ENCODE measurements around the gene RGS3. TPM values are rescaled to one million over a fixed set of nuclear protein-coding genes. Genes with fewer than 3 reads are reported as not detected.

The RGS3 gene
- total RNA-seq, 1 experiment from 2014 or later = 71.1 TPM

DNA sequence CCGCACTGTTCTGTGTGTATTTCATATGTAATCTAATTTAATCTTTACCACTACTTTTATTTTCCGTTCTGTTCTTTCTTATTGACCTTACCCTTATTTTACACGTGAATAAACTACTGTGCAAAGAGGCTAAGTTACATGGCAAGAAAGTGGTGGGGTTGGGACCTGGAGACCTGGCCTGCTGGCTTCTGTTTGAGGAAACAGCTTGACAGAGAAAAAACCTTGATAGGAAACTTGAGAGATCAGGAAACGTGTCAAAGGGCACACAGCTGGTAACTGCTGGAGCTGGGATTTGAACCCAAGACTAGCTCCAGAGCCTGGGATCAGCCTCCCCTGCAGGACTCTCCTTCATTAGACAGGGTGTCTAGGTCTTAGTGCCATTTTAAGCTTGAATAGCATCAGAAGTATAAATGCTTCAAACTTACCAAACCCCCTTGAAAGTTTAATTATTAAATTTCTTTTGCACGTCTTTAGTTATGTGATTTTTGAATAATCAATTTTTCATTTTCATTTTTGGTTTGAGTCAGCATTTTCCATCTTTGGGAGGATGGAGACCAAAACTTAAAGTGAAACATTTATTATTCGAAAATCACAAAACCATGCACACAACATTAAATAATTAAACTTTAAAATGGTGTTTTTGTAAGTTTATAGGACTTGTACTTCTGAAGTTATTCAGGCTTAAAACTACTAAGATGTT is 129.5 kb downstream of the RGS3 start:
- no peaks in the 10 kb centered on the region for H3K4me1 ChIP-seq
- Mint-ChIP-seq H3K9me3 (ENCODE audit: unreplicated experiment) (no peaks in the 10 kb centered on the region), H3K36me3 (ENCODE audit: insufficient read depth, unreplicated experiment) (peaks cover 27% of the 10 kb centered on the region), H3K4me3 (ENCODE audit: unreplicated experiment) (no peak overlapping the region), H3K27ac (ENCODE audit: unreplicated experiment) (no peak overlapping the region), H3K27me3 (ENCODE audit: insufficient read depth, unreplicated experiment) (no peaks in the 10 kb centered on the region), H3K4me1 (ENCODE audit: low read depth, unreplicated experiment) (no peaks in the 10 kb centered on the region)
- intact Hi-C loops (cut with micrococcal nuclease; ENCODE audit: unreplicated experiment) = loop anchor here (5.0 kb wide), 1 partner anchor 126 kb away; no protein-coding TSS in a partner anchor
- ChIA-PET CTCF (interaction anchor here (9.2 kb wide), 1 partner anchor 63 kb away, joined by 191 read pairs; no protein-coding TSS in a partner anchor), POLR2A (interaction anchor here (0.7 kb wide), 1 partner anchor 30 kb away, joined by 3 read pairs; no protein-coding TSS in a partner anchor)
- no TSS peak for BruUV-seq (replicated peaks)
- TF ChIP-seq, protein P1, sequence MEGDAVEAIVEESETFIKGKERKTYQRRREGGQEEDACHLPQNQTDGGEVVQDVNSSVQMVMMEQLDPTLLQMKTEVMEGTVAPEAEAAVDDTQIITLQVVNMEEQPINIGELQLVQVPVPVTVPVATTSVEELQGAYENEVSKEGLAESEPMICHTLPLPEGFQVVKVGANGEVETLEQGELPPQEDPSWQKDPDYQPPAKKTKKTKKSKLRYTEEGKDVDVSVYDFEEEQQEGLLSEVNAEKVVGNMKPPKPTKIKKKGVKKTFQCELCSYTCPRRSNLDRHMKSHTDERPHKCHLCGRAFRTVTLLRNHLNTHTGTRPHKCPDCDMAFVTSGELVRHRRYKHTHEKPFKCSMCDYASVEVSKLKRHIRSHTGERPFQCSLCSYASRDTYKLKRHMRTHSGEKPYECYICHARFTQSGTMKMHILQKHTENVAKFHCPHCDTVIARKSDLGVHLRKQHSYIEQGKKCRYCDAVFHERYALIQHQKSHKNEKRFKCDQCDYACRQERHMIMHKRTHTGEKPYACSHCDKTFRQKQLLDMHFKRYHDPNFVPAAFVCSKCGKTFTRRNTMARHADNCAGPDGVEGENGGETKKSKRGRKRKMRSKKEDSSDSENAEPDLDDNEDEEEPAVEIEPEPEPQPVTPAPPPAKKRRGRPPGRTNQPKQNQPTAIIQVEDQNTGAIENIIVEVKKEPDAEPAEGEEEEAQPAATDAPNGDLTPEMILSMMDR (IDR thresholded peaks at IDR 0.05; ENCODE audit: insufficient read depth in 1 of 2, low read depth in 1 of 2, low read length in 1 of 2, severe bottlenecking in 1 of 2, unreplicated experiment in 1 of 2) = no peak
- H3K9me3 ChIP-seq = no peaks in the 10 kb centered on the region
- H3K4me3 ChIP-seq (ENCODE audit: low read depth, low read length) = no peak overlapping the region
- no peaks in the 10 kb centered on the region for H3K36me3 ChIP-seq (ENCODE audit: control insufficient read depth, insufficient read depth, low read length)
- no peaks in the 10 kb centered on the region for H3K27me3 ChIP-seq (replicated peaks; ENCODE audit: control insufficient read depth, insufficient read depth, low read length)
- no peak for DNase-seq

DNA sequence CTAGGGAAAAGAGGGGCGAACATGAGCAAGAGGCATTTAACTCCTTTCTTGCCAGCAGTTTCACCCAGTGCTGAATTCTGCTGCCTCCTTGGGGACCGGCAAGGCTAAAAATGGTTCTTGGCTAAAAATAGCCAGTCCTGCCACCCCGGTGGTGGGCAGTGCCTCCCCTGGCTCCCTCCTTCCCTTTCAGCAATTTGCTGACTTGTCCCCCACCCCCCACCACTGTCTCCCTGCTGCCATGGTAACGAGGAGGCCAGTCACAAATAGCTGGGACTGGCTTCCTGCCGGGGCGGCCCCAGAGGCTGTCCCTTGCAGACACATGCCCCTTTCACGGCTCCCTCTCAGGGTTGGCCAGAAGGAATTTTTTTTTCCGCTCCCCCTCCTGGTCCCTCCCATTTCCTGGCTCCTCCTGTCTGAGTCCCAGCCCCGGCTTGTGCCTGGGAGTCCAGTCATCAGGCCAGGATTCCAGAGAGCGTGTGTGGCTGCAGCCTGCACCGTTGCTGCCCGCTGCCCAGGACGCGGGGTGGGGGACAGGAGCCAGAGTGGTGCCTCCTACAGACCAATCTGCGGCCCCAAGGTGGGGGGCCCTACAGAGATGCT is 130.3 kb downstream of the RGS3 start:
- TF ChIP-seq, protein P1 (IDR thresholded peaks at IDR 0.05; ENCODE audit: insufficient read depth in 1 of 2, low read depth in 1 of 2, low read length in 1 of 2, severe bottlenecking in 1 of 2, unreplicated experiment in 1 of 2) = no peak
- Histone ChIP-seq H3K4me3 (ENCODE audit: low read depth, low read length) (no peak overlapping the region), H3K27me3 (replicated peaks; ENCODE audit: control insufficient read depth, insufficient read depth, low read length) (no peaks in the 10 kb centered on the region), H3K9me3 (no peaks in the 10 kb centered on the region), H3K4me1 (no peaks in the 10 kb centered on the region), H3K36me3 (ENCODE audit: control insufficient read depth, insufficient read depth, low read length) (no peaks in the 10 kb centered on the region)
- Mint-ChIP-seq H3K27ac (ENCODE audit: unreplicated experiment) (no peak overlapping the region), H3K4me3 (ENCODE audit: unreplicated experiment) (no peak overlapping the region), H3K4me1 (ENCODE audit: low read depth, unreplicated experiment) (no peaks in the 10 kb centered on the region), H3K36me3 (ENCODE audit: insufficient read depth, unreplicated experiment) (peaks cover 27% of the 10 kb centered on the region), H3K9me3 (ENCODE audit: unreplicated experiment) (no peaks in the 10 kb centered on the region), H3K27me3 (ENCODE audit: insufficient read depth, unreplicated experiment) (no peaks in the 10 kb centered on the region)
- ChIA-PET CTCF (interaction anchor here (9.2 kb wide), 1 partner anchor 62 kb away, joined by 191 read pairs; no protein-coding TSS in a partner anchor), POLR2A (interaction anchor here (0.7 kb wide), 1 partner anchor 39 kb away, joined by 3 read pairs; no protein-coding TSS in a partner anchor)
- intact Hi-C loops (cut with micrococcal nuclease; ENCODE audit: unreplicated experiment) = loop anchor here (5.0 kb wide), 1 partner anchor 126 kb away; no protein-coding TSS in a partner anchor
- peak; percentile 49 to 65 for DNase-seq
- BruUV-seq (replicated peaks) = no TSS peak

DNA sequence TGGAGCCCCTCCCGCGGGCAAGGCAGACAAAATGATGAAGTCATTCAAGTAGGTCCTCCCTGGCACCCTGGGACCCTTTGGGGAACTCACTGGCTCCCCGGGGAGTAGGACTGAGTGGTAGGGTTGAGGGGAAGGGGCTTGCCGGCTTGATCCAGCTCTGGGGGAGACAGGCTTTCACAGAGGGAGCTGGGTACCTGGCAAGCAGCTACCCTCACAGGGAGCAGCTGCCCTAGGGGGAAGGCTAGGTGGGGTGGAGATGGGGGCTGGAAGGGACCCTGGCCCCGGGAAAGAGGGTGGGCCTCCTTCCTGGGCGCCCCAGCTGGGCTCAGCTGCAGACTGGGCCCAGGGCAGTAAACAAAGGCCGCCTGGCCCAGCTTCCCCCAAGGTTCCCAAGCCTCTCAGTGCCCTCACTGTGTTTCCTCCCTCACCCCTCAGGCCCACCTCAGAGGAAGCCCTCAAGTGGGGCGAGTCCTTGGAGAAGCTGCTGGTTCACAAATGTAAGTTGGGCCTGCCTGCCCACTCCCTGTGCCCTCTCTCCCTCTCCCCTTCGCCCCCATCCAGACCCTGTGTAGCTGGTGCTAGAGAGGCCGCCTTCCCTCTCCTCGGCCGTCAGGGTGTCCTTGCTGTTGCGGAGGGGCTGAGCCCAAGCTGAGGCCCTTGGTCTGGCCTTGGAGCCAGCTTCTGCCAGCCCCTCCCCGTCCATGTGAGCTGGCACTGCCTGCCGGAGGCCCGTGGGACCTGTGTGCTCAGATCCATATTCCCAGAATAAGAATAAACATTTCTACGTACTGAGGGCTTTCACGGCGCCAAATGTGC is 131.2 kb downstream of the RGS3 start:
- DNase-seq = no peak
- Mint-ChIP-seq H3K27me3 (ENCODE audit: insufficient read depth, unreplicated experiment) (no peaks in the 10 kb centered on the region), H3K36me3 (ENCODE audit: insufficient read depth, unreplicated experiment) (peaks cover 33% of the 10 kb centered on the region), H3K4me1 (ENCODE audit: low read depth, unreplicated experiment) (no peaks in the 10 kb centered on the region), H3K27ac (ENCODE audit: unreplicated experiment) (no peak overlapping the region), H3K9me3 (ENCODE audit: unreplicated experiment) (no peaks in the 10 kb centered on the region), H3K4me3 (ENCODE audit: unreplicated experiment) (no peak overlapping the region)
- TF ChIP-seq, protein P1 (IDR thresholded peaks at IDR 0.05; ENCODE audit: insufficient read depth in 1 of 2, low read depth in 1 of 2, low read length in 1 of 2, severe bottlenecking in 1 of 2, unreplicated experiment in 1 of 2) = no peak
- Histone ChIP-seq H3K9me3 (no peaks in the 10 kb centered on the region), H3K27me3 (replicated peaks; ENCODE audit: control insufficient read depth, insufficient read depth, low read length) (no peaks in the 10 kb centered on the region), H3K4me3 (ENCODE audit: low read depth, low read length) (no peak overlapping the region), H3K4me1 (no peaks in the 10 kb centered on the region), H3K36me3 (ENCODE audit: control insufficient read depth, insufficient read depth, low read length) (no peaks in the 10 kb centered on the region)
- CTCF ChIA-PET = interaction anchor here (9.2 kb wide), 1 partner anchor 61 kb away, joined by 191 read pairs; no protein-coding TSS in a partner anchor
- POLR2A ChIA-PET = no interaction called here
- no TSS peak for BruUV-seq (replicated peaks)
- intact Hi-C loops (cut with micrococcal nuclease; ENCODE audit: unreplicated experiment) = loop anchor here (5.0 kb wide), 1 partner anchor 127 kb away; no protein-coding TSS in a partner anchor
